WTC11 (cell line): Measurements from ENCODE around the gene ZNF416. TPM values are rescaled to one million over a fixed set of nuclear protein-coding genes. Genes with fewer than 3 reads are reported as not detected.

Source experiments
- ATAC-seq: fragments of 200-7000 bp; cut with Tn5 transposase; 2 replicates; pipeline ENCODE4 v1.10.0; 2021; ENCODE audit warnings: mild to moderate bottlenecking, moderate library complexity
- CTCF ChIA-PET: fragments of 300-600 bp; sonication (Branson Sonifier 250); formaldehyde crosslinking; loops from one replicate; lab custom pipeline; 2021; ENCODE audit warnings: antibody characterized with exemption; lab: Charles Lee
- POLR2A ChIA-PET: fragments of 350-600 bp; sonication (Branson Sonifier 250); formaldehyde crosslinking; loops from one replicate; lab custom pipeline; 2021; ENCODE audit warnings: antibody characterized with exemption; lab: Charles Lee
- DNase-seq: peaks from one replicate; pipeline ENCODE4 v3.0.0; 2021; ENCODE audit warnings: low spot score
- H3K27ac Mint-ChIP-seq: 2 replicates; pipeline ENCODE4 v1.8.0; 2021; ENCODE audit warnings: mixed read lengths
- H3K27me3 Mint-ChIP-seq: 2 replicates; pipeline ENCODE4 v1.8.0; 2021; ENCODE audit warnings: low read depth, mild to moderate bottlenecking, moderate library complexity, mixed read lengths
- H3K36me3 Mint-ChIP-seq: 2 replicates; pipeline ENCODE4 v1.8.0; 2021; ENCODE audit warnings: mixed read lengths
- H3K4me1 Mint-ChIP-seq: 2 replicates; pipeline ENCODE4 v1.8.0; 2022; ENCODE audit warnings: mixed read lengths
- H3K4me3 Mint-ChIP-seq: 2 replicates; pipeline ENCODE4 v1.8.0; 2021; ENCODE audit warnings: mild to moderate bottlenecking, moderate library complexity, mixed read lengths
- H3K9me3 Mint-ChIP-seq: 2 replicates; pipeline ENCODE4 v1.8.0; 2021; ENCODE audit warnings: mixed read lengths
- ATF1 ChIP-seq: sonication (generic); formaldehyde crosslinking; IDR thresholded peaks from 2 replicates; pipeline ENCODE4 v1.8.1; 2023; ENCODE audit warnings: mild to moderate bottlenecking, moderate library complexity, missing genetic modification reagents
- CREM ChIP-seq: sonication (generic); formaldehyde crosslinking; IDR thresholded peaks from 2 replicates; pipeline ENCODE4 v1.8.1; 2022; ENCODE audit warnings: mild to moderate bottlenecking, missing genetic modification reagents, moderate library complexity
- ESRRA ChIP-seq: sonication (generic); formaldehyde crosslinking; IDR thresholded peaks from 2 replicates; pipeline ENCODE4 v1.8.1; 2022; ENCODE audit warnings: mild to moderate bottlenecking, missing genetic modification reagents, borderline replicate concordance
- FOXK1 ChIP-seq: sonication (generic); formaldehyde crosslinking; IDR thresholded peaks from 2 replicates; pipeline ENCODE4 v1.8.0; 2022; ENCODE audit warnings: mild to moderate bottlenecking, moderate library complexity, missing genetic modification reagents
- GABPB1 ChIP-seq: sonication (generic); formaldehyde crosslinking; IDR thresholded peaks from 2 replicates; pipeline ENCODE4 v1.8.1; 2023; ENCODE audit warnings: mild to moderate bottlenecking, missing genetic modification reagents
- HMGA2 ChIP-seq: fragments of 250-450 bp; sonication (Bioruptor Pico); IDR thresholded peaks from 2 replicates; pipeline ENCODE4 v1.4.0; 2021; ENCODE audit warnings: mild to moderate bottlenecking, moderate library complexity
- JAZF1 ChIP-seq: fragments of 250-450 bp; sonication (Bioruptor Pico); IDR thresholded peaks from 2 replicates; pipeline ENCODE4 v1.9.0; 2021; ENCODE audit warnings: moderate library complexity, mild to moderate bottlenecking, inconsistent platforms
- JUN ChIP-seq: sonication (generic); formaldehyde crosslinking; IDR thresholded peaks from 2 replicates; pipeline ENCODE4 v1.8.0; 2023; ENCODE audit warnings: mild to moderate bottlenecking, missing genetic modification reagents
- MYBL2 ChIP-seq: sonication (generic); formaldehyde crosslinking; IDR thresholded peaks from 2 replicates; pipeline ENCODE4 v1.8.1; 2023; ENCODE audit warnings: mild to moderate bottlenecking, moderate library complexity, missing genetic modification reagents
- NR2C2 ChIP-seq: sonication (generic); formaldehyde crosslinking; IDR thresholded peaks from 2 replicates; pipeline ENCODE4 v1.8.0; 2022; ENCODE audit warnings: mild to moderate bottlenecking, missing genetic modification reagents
- SMAD3 ChIP-seq: sonication (generic); formaldehyde crosslinking; IDR thresholded peaks from 2 replicates; pipeline ENCODE4 v1.8.0; 2022; ENCODE audit warnings: missing genetic modification reagents, mild to moderate bottlenecking, borderline replicate concordance
- SP1 ChIP-seq: sonication (generic); formaldehyde crosslinking; conservative IDR thresholded peaks from 2 replicates; pipeline ENCODE4 v1.8.1; 2022; ENCODE audit warnings: missing genetic modification reagents
- TEAD1 ChIP-seq: sonication (generic); formaldehyde crosslinking; IDR thresholded peaks from 2 replicates; pipeline ENCODE4 v1.8.0; 2022; ENCODE audit warnings: mild to moderate bottlenecking, missing genetic modification reagents
- ZBTB21 ChIP-seq: sonication (generic); formaldehyde crosslinking; IDR thresholded peaks from 2 replicates; pipeline ENCODE4 v1.8.1; 2023; ENCODE audit warnings: mild to moderate bottlenecking, missing genetic modification reagents, borderline replicate concordance
- ZNF138 ChIP-seq: sonication (generic); formaldehyde crosslinking; conservative IDR thresholded peaks from 2 replicates; pipeline ENCODE4 v1.8.1; 2022; ENCODE audit warnings: mild to moderate bottlenecking, moderate library complexity, missing genetic modification reagents
- ZNF263 ChIP-seq: sonication (generic); formaldehyde crosslinking; IDR thresholded peaks from 2 replicates; pipeline ENCODE4 v1.8.1; 2022; ENCODE audit warnings: low read depth, mild to moderate bottlenecking, moderate library complexity, missing genetic modification reagents
- ZNF317 ChIP-seq: sonication (generic); formaldehyde crosslinking; IDR thresholded peaks from 2 replicates; pipeline ENCODE4 v1.8.1; 2023; ENCODE audit warnings: low read depth, mild to moderate bottlenecking, moderate library complexity, missing genetic modification reagents, borderline replicate concordance
- total RNA-seq: library from RNA; stranded (reverse); gene quantifications from 3 replicates; pipeline ENCODE4 v1.2.3, GENCODE V29; 2021
- TF ChIP-seq, protein P1 (sequence below): sonication (generic); formaldehyde crosslinking; IDR thresholded peaks from 2 replicates; pipeline ENCODE4 v1.8.1; 2022; ENCODE audit warnings: mild to moderate bottlenecking, missing genetic modification reagents, moderate library complexity, borderline replicate concordance
- TF ChIP-seq, protein P2 (sequence below): sonication (generic); formaldehyde crosslinking; IDR thresholded peaks from 2 replicates; pipeline ENCODE4 v1.8.1; 2023; ENCODE audit warnings: mild to moderate bottlenecking, missing genetic modification reagents, moderate library complexity
- TF ChIP-seq, protein P3 (sequence below): sonication (generic); formaldehyde crosslinking; IDR thresholded peaks from 2 replicates; pipeline ENCODE4 v1.8.1; 2022; ENCODE audit warnings: mild to moderate bottlenecking, moderate library complexity, missing genetic modification reagents
- TF ChIP-seq, protein P4 (sequence below): fragments of 250-450 bp; sonication (Bioruptor Pico); IDR thresholded peaks from 2 replicates; pipeline ENCODE4 v2.1.2; 2022; ENCODE audit warnings: mild to moderate bottlenecking, moderate library complexity
- TF ChIP-seq, protein P5 (sequence below): sonication (generic); formaldehyde crosslinking; IDR thresholded peaks from 2 replicates; pipeline ENCODE4 v1.8.1; 2023; ENCODE audit warnings: mild to moderate bottlenecking, missing genetic modification reagents
- TF ChIP-seq, protein P6 (sequence below): sonication (generic); formaldehyde crosslinking; IDR thresholded peaks from 2 replicates; pipeline ENCODE4 v1.8.0; 2022; ENCODE audit warnings: mild to moderate bottlenecking, missing genetic modification reagents
- TF ChIP-seq, protein P7 (sequence below): sonication (generic); formaldehyde crosslinking; IDR thresholded peaks from 2 replicates; pipeline ENCODE4 v1.8.0; 2023; ENCODE audit warnings: missing genetic modification reagents, mild to moderate bottlenecking, borderline replicate concordance

ZNF416 gene
- total RNA-seq, 1 experiment from 2014 or later, result 10.0 TPM

DNA sequence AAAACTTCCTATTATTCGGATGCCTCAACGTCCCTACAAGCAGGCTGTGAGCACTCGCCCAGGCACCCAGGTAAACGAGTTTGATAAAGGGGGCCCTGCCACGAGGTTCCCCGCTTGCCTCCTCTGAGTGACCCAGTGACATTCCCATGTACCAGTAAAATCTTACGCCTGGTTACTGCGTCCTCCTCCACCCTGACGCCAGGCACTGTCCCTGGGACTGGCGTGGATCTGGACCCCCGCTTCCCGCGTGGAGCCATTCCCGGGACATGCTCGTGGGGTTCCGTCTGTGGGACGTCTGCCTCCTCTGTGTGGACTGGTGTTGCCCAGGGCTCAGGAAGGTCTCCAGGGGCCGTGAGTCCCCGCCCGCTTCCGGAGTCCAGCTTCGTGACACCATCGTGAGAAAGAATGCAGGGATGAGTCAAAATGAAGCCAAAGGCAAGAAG lies 18.6 kb downstream of the ZNF416 start:
- peaks cover 42% of the 10 kb centered on the region for H3K36me3 Mint-ChIP-seq
- CTCF ChIA-PET, result no interaction called here
- H3K9me3 Mint-ChIP-seq, result peaks cover 52% of the 10 kb centered on the region
- DNase-seq (no peak), ATAC-seq (no peak)
- H3K27ac Mint-ChIP-seq, result no peak overlapping the region; the same call in 1 of the 2 replicates
- POLR2A ChIA-PET, result no interaction called here
- H3K4me1 Mint-ChIP-seq, result peaks cover 11% of the 10 kb centered on the region
- TF ChIP-seq, protein P1, sequence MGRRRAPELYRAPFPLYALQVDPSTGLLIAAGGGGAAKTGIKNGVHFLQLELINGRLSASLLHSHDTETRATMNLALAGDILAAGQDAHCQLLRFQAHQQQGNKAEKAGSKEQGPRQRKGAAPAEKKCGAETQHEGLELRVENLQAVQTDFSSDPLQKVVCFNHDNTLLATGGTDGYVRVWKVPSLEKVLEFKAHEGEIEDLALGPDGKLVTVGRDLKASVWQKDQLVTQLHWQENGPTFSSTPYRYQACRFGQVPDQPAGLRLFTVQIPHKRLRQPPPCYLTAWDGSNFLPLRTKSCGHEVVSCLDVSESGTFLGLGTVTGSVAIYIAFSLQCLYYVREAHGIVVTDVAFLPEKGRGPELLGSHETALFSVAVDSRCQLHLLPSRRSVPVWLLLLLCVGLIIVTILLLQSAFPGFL, result no peak
- TF ChIP-seq ZNF138 (CRISPR knock-in tag) (no peak), ZNF263 (no peak), SP1 (CRISPR knock-in tag) (no peak), JAZF1 (CRISPR knock-in tag) (no peak), CREM (CRISPR knock-in tag) (no peak), ZNF317 (no peak), FOXK1 (CRISPR knock-in tag) (no peak), TEAD1 (CRISPR knock-in tag) (no peak), JUN (CRISPR knock-in tag) (no peak), MYBL2 (no peak), NR2C2 (CRISPR knock-in tag) (no peak), ATF1 (CRISPR knock-in tag) (no peak), HMGA2 (CRISPR knock-in tag) (no peak), SMAD3 (CRISPR knock-in tag) (no peak)
- TF ChIP-seq, protein P2, sequence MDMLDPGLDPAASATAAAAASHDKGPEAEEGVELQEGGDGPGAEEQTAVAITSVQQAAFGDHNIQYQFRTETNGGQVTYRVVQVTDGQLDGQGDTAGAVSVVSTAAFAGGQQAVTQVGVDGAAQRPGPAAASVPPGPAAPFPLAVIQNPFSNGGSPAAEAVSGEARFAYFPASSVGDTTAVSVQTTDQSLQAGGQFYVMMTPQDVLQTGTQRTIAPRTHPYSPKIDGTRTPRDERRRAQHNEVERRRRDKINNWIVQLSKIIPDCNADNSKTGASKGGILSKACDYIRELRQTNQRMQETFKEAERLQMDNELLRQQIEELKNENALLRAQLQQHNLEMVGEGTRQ (CRISPR knock-in tag), result no peak
- TF ChIP-seq, protein P3, sequence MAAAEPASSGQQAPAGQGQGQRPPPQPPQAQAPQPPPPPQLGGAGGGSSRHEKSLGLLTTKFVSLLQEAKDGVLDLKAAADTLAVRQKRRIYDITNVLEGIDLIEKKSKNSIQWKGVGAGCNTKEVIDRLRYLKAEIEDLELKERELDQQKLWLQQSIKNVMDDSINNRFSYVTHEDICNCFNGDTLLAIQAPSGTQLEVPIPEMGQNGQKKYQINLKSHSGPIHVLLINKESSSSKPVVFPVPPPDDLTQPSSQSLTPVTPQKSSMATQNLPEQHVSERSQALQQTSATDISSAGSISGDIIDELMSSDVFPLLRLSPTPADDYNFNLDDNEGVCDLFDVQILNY (CRISPR knock-in tag), result no peak
- TF ChIP-seq, protein P4, sequence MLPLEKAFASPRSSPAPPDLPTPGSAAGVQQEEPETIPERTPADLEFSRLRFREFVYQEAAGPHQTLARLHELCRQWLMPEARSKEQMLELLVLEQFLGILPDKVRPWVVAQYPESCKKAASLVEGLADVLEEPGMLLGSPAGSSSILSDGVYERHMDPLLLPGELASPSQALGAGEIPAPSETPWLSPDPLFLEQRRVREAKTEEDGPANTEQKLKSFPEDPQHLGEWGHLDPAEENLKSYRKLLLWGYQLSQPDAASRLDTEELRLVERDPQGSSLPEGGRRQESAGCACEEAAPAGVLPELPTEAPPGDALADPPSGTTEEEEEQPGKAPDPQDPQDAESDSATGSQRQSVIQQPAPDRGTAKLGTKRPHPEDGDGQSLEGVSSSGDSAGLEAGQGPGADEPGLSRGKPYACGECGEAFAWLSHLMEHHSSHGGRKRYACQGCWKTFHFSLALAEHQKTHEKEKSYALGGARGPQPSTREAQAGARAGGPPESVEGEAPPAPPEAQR (CRISPR knock-in tag), result no peak
- TF ChIP-seq, protein P5, sequence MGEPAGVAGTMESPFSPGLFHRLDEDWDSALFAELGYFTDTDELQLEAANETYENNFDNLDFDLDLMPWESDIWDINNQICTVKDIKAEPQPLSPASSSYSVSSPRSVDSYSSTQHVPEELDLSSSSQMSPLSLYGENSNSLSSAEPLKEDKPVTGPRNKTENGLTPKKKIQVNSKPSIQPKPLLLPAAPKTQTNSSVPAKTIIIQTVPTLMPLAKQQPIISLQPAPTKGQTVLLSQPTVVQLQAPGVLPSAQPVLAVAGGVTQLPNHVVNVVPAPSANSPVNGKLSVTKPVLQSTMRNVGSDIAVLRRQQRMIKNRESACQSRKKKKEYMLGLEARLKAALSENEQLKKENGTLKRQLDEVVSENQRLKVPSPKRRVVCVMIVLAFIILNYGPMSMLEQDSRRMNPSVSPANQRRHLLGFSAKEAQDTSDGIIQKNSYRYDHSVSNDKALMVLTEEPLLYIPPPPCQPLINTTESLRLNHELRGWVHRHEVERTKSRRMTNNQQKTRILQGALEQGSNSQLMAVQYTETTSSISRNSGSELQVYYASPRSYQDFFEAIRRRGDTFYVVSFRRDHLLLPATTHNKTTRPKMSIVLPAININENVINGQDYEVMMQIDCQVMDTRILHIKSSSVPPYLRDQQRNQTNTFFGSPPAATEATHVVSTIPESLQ (CRISPR knock-in tag), result no peak
- peak overlapping the region; percentile 97 for H3K4me3 Mint-ChIP-seq
- H3K27me3 Mint-ChIP-seq, result peaks cover 40% of the 10 kb centered on the region

DNA sequence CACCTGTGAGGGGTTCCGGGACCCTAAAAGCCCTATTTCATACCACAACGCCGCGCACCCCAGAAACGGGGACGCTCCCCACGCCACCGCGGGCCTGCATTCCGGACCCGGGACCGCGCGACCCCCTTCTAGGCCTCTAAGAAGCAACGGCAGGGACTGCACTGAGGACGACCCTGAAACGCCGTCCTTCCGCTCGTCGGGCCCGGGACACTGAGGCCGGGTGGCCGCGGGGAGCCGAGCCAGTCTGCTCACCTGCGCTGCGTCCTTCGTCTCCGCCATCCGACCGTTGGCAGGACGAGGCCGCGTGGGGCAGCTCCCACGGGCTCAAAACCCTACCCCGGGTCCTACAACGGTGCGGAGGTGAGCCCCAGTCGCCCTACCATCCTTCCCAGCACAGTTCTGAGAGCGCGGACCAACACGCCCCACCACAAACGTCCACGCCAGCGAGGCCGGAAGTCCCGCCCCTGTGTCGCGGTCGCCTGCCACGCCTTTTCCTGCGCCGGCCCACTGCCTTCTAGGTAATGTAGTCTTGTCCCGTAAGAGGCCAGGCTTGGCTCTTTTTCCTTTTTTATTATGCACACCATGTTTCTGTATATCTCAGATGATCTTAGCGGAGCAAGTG lies 19.2 kb downstream of the ZNF416 start, which contains the start of gene ZNF550:
ZNF550 (minus strand) TSS at position 460 of the 622 bp plus-strand sequence; CDS start at position 279, 181 bp downstream.
- Mint-ChIP-seq H3K4me3 (peak within 1 kb of the TSS; percentile 97), H3K4me1 (peaks cover 11% of the 10 kb centered on the region), H3K9me3 (peaks cover 47% of the 10 kb centered on the region), H3K36me3 (peaks cover 42% of the 10 kb centered on the region), H3K27ac (peak within 1 kb of the TSS; percentile 51), H3K27me3 (peaks cover 34% of the 10 kb centered on the region)
- DNase-seq, result peak; percentile 85
- CTCF ChIA-PET, result interaction anchor here (0.7 kb wide), 1 partner anchor 149 kb away, joined by 3 read pairs; the partner anchor contains the start of gene ZNF154
- ATAC-seq, result peak; percentile 94
- POLR2A ChIA-PET, result no interaction called here
- no peak for TF ChIP-seq ESRRA (CRISPR knock-in tag)
- TF ChIP-seq SP1 (CRISPR knock-in tag), result peak; percentile 90
- TF ChIP-seq, protein P6, sequence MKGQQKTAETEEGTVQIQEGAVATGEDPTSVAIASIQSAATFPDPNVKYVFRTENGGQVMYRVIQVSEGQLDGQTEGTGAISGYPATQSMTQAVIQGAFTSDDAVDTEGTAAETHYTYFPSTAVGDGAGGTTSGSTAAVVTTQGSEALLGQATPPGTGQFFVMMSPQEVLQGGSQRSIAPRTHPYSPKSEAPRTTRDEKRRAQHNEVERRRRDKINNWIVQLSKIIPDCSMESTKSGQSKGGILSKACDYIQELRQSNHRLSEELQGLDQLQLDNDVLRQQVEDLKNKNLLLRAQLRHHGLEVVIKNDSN (CRISPR knock-in tag), result 0 out of 2 replicates have a peak, but pooled peaks have one; percentile 34
- 0 out of 2 replicates have a peak, but pooled peaks have one; percentile 67 for TF ChIP-seq ZBTB21 (CRISPR knock-in tag)
- peak; percentile 76; the same call in 1 of the 2 replicates for TF ChIP-seq GABPB1 (CRISPR knock-in tag)
- TF ChIP-seq, protein P7, sequence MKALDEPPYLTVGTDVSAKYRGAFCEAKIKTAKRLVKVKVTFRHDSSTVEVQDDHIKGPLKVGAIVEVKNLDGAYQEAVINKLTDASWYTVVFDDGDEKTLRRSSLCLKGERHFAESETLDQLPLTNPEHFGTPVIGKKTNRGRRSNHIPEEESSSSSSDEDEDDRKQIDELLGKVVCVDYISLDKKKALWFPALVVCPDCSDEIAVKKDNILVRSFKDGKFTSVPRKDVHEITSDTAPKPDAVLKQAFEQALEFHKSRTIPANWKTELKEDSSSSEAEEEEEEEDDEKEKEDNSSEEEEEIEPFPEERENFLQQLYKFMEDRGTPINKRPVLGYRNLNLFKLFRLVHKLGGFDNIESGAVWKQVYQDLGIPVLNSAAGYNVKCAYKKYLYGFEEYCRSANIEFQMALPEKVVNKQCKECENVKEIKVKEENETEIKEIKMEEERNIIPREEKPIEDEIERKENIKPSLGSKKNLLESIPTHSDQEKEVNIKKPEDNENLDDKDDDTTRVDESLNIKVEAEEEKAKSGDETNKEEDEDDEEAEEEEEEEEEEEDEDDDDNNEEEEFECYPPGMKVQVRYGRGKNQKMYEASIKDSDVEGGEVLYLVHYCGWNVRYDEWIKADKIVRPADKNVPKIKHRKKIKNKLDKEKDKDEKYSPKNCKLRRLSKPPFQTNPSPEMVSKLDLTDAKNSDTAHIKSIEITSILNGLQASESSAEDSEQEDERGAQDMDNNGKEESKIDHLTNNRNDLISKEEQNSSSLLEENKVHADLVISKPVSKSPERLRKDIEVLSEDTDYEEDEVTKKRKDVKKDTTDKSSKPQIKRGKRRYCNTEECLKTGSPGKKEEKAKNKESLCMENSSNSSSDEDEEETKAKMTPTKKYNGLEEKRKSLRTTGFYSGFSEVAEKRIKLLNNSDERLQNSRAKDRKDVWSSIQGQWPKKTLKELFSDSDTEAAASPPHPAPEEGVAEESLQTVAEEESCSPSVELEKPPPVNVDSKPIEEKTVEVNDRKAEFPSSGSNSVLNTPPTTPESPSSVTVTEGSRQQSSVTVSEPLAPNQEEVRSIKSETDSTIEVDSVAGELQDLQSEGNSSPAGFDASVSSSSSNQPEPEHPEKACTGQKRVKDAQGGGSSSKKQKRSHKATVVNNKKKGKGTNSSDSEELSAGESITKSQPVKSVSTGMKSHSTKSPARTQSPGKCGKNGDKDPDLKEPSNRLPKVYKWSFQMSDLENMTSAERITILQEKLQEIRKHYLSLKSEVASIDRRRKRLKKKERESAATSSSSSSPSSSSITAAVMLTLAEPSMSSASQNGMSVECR (CRISPR knock-in tag), result peak; percentile 39; the same call in 1 of the 2 replicates
